ENCODE data around the gene SLC7A6OS.

Gene SLC7A6OS

GRCh38 chr16:68279726-68280558 is 30.8 kb downstream of the SLC7A6OS start:
- ChIA-PET POLR2A (interaction anchor here (0.5 kb wide), 1 partner anchor 56 kb away, joined by 3 read pairs; no protein-coding TSS in a partner anchor), CTCF (interaction anchor here (1.6 to 13.4 kb wide), 4 partner anchors 9 to 48 kb away, joined by 3 to 153 read pairs (median 7); partner anchors contain the start of gene SLC7A6)
- TF ChIP-seq CTCF (IDR thresholded peaks at IDR 0.05; ENCODE audit: control extremely low read depth, extremely low read depth, low read depth, missing control alignments), result no peak
- no peak for DNase-seq (ENCODE audit: extremely low spot score)

DNA sequence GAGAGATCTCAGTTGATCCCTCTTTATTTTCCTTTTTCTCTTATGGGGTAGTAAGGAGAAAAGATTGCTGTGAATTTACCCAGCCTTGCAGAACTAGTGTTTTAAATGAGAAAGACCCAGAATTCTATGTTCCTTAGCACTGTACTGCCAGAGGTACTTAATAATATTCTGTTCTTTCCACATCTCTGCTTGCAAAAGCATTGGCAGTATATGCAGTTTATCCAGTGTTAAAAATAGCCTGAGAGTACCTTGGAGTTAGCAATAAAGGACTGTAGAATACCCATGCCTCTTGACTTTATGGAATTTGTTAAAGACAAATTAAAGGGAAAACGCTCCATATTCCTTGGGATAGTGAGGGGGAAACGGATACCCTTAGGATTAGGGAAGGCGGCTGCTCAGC is 34.5 kb downstream of the SLC7A6OS start:
- ChIA-PET POLR2A (interaction anchor here (1.1 kb wide), 1 partner anchor 35 kb away, joined by 4 read pairs; the partner anchor contains the start of genes PRMT7 and SLC7A6OS), CTCF (interaction anchor here (1.1 to 13.4 kb wide), 4 partner anchors 9 to 18 kb away, joined by 3 to 153 read pairs (median 4); partner anchors contain the start of gene SLC7A6)
- DNase-seq (ENCODE audit: extremely low spot score), result no peak
- no peak for TF ChIP-seq CTCF (IDR thresholded peaks at IDR 0.05; ENCODE audit: control extremely low read depth, extremely low read depth, low read depth, missing control alignments)

- POLR2A ChIA-PET, result interaction anchor here (0.7 to 1.1 kb wide), 2 partner anchors 35 to 292 kb away, joined by 4 to 7 read pairs; partner anchors contain the start of genes PRMT7 and SLC7A6OS
- DNase-seq (ENCODE audit: extremely low spot score), result peak; percentile 64
- TF ChIP-seq CTCF (IDR thresholded peaks at IDR 0.05; ENCODE audit: control extremely low read depth, extremely low read depth, low read depth, missing control alignments), result no peak
- CTCF ChIA-PET, result interaction anchor here (1.1 to 13.4 kb wide), 6 partner anchors 9 to 24 kb away, joined by 3 to 153 read pairs (median 4); partner anchors contain the start of gene SLC7A6
Measured at GRCh38 chr16:68275611-68276191, 35.0 kb downstream of the SLC7A6OS start.

GRCh38 chr16:68274441-68274840 is 36.3 kb downstream of the SLC7A6OS start:
- POLR2A ChIA-PET, result no interaction called here
- no peak for DNase-seq (ENCODE audit: extremely low spot score)
- no peak for TF ChIP-seq CTCF (IDR thresholded peaks at IDR 0.05; ENCODE audit: control extremely low read depth, extremely low read depth, low read depth, missing control alignments)
- CTCF ChIA-PET, result interaction anchor here (1.0 to 13.4 kb wide), 9 partner anchors 11 to 61 kb away, joined by 3 to 153 read pairs (median 4); partner anchors contain the start of genes PRMT7, SLC7A6 and SLC7A6OS

GRCh38 chr16:68273896-68274295 is 36.9 kb downstream of the SLC7A6OS start:
- ChIA-PET CTCF (interaction anchor here (1.0 to 13.4 kb wide), 8 partner anchors 11 to 62 kb away, joined by 3 to 153 read pairs (median 4); partner anchors contain the start of genes PRMT7, SLC7A6 and SLC7A6OS), POLR2A (interaction anchor here (1.0 to 2.0 kb wide), 2 partner anchors 29 to 37 kb away, joined by 3 to 6 read pairs; partner anchors contain the start of genes PRMT7 and SLC7A6OS)
- DNase-seq (ENCODE audit: extremely low spot score), result no peak
- no peak for TF ChIP-seq CTCF (IDR thresholded peaks at IDR 0.05; ENCODE audit: control extremely low read depth, extremely low read depth, low read depth, missing control alignments)

DNA sequence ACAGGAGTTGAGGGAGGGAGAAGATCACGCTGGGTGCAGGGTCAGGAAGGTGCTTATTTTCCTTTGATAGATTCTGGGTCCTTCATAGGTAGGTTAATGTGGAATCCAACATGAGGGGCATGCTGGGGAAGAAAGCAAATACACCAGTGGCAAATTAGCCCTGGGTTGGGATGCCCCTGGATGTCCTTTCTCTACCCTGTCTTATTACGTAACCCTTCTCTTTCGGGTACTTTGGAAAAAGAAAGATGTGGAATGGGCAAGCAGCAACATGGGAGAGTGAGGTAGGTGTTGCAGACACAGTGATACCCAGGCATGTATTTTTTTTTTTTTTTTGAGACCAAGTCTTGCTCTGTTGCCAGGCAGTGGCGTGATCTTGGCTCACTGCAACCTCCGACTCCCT is 37.3 kb downstream of the SLC7A6OS start:
- ChIA-PET CTCF (interaction anchor here (0.8 to 13.4 kb wide), 5 partner anchors 11 to 55 kb away, joined by 3 to 153 read pairs (median 3); partner anchors contain the start of genes PRMT7, SLC7A6 and SLC7A6OS), POLR2A (interaction anchor here (0.5 to 2.0 kb wide), 4 partner anchors 10 to 691 kb away, joined by 3 to 7 read pairs (median 6); partner anchors contain the start of genes PRMT7, SLC7A6 and SLC7A6OS)
- no peak for TF ChIP-seq CTCF (IDR thresholded peaks at IDR 0.05; ENCODE audit: control extremely low read depth, extremely low read depth, low read depth, missing control alignments)
- DNase-seq (ENCODE audit: extremely low spot score), result no peak
